ENCODE data around the gene CCDC194. TPM values are rescaled to one million over a fixed set of nuclear protein-coding genes. Genes with fewer than 3 reads are reported as not detected.

CCDC194 gene
- polyA plus RNA-seq, 1 donor from 2014 or later, result not detected

Other genes with a start within 250 kb of the CCDC194 start
- 20.4 and 34.7 TPM in 2 replicates for gene USE1, start 178.8 kb downstream of the CCDC194 start, polyA plus RNA-seq
- gene OCEL1, start 168.0 kb downstream of the CCDC194 start, polyA plus RNA-seq, result 1.9 and 6.5 TPM in 2 replicates
- gene NR2F6, start 148.3 kb downstream of the CCDC194 start, polyA plus RNA-seq, result 26.9 and 30.0 TPM in 2 replicates
- gene USHBP1, start 129.5 kb downstream of the CCDC194 start, polyA plus RNA-seq, result 0.59 TPM in 1 of 2 replicates, not detected in the other
- gene BABAM1, start 126.8 kb downstream of the CCDC194 start, polyA plus RNA-seq, result 123 and 132 TPM in 2 replicates
- gene ANKLE1, start 112.3 kb downstream of the CCDC194 start, polyA plus RNA-seq, result 9.3 and 12.4 TPM in 2 replicates
- 28.1 and 31.6 TPM in 2 replicates for gene ABHD8, start 90.8 kb downstream of the CCDC194 start, polyA plus RNA-seq
- 61.7 and 85.1 TPM in 2 replicates for gene MRPL34, start 88.3 kb downstream of the CCDC194 start, polyA plus RNA-seq
- 25.4 and 26.3 TPM in 2 replicates for gene DDA1, start 84.6 kb downstream of the CCDC194 start, polyA plus RNA-seq
- gene ANO8, start 59.3 kb downstream of the CCDC194 start, polyA plus RNA-seq, result 51.3 and 68.6 TPM in 2 replicates
- gene GTPBP3, start 56.6 kb downstream of the CCDC194 start, polyA plus RNA-seq, result 23.2 and 25.6 TPM in 2 replicates
- not detected in 2 replicates for gene PLVAP, start 16.9 kb downstream of the CCDC194 start, polyA plus RNA-seq
- gene BST2, start 11.4 kb upstream of the CCDC194 start, polyA plus RNA-seq, result not detected in 2 replicates
- 43.8 and 48.6 TPM in 2 replicates for gene MVB12A, start 25.9 kb upstream of the CCDC194 start, polyA plus RNA-seq
- not detected in 2 replicates for gene TMEM221, start 54.5 kb upstream of the CCDC194 start, polyA plus RNA-seq
- not detected in 2 replicates for gene NXNL1, start 66.7 kb upstream of the CCDC194 start, polyA plus RNA-seq
- gene SLC27A1, start 76.3 kb upstream of the CCDC194 start, polyA plus RNA-seq, result 22.0 and 27.0 TPM in 2 replicates
- gene PGLS, start 117.5 kb upstream of the CCDC194 start, polyA plus RNA-seq, result 78.2 and 92.7 TPM in 2 replicates
- gene COLGALT1, start 161.5 kb upstream of the CCDC194 start, polyA plus RNA-seq, result 18.8 and 26.4 TPM in 2 replicates